Retinal pigment epithelial cell (primary cell): ENCODE data around the gene THEM4.
"Not testable (repeated sequence)": the region's sequence is repeated elsewhere in the genome, so short reads cannot be mapped to it uniquely, and the experiment has no call there.

Source experiments
- DNase-seq: peaks from one replicate; pipeline ENCODE4 v3.0.0-alpha.2; 2010; ENCODE audit warnings: low read depth
- H3K4me3 ChIP-seq: 2 replicates; pipeline ENCODE4 v1.5.1; 2011; ENCODE audit warnings: mild to moderate bottlenecking, low read length, control low read depth, moderate library complexity
- CTCF ChIP-seq: conservative IDR thresholded peaks from 2 replicates; pipeline ENCODE4 v1.5.1; 2011; ENCODE audit warnings: low read depth, low read length, control low read depth, inconsistent platforms

THEM4 gene

GRCh38 chr1:151891512-151891911 is 17.8 kb downstream of the THEM4 start:
- H3K4me3 ChIP-seq = no peak overlapping the region
- no peak for TF ChIP-seq CTCF
- no peak for DNase-seq

GRCh38 chr1:151888972-151889570 is 20.2 kb downstream of the THEM4 start:
- peak; percentile 41 for TF ChIP-seq CTCF
- H3K4me3 ChIP-seq = no peak overlapping the region
- DNase-seq = no peak

GRCh38 chr1:151887028-151887427 is 22.3 kb downstream of the THEM4 start:
- no peak overlapping the region for H3K4me3 ChIP-seq
- TF ChIP-seq CTCF = no peak
- no peak for DNase-seq

- TF ChIP-seq CTCF = no peak
- no peak for DNase-seq
These were observed 23.8 kb downstream of the THEM4 start for GRCh38 chr1:151885479-151885878.

GRCh38 chr1:151884879-151885278 is 24.4 kb downstream of the THEM4 start:
- not testable (repeated sequence) for H3K4me3 ChIP-seq, DNase-seq

More at GRCh38 chr1:151885479-151885878, 23.8 kb downstream of the THEM4 start:
- H3K4me3 ChIP-seq = no peak overlapping the region

- not testable (repeated sequence) for H3K4me3 ChIP-seq, DNase-seq
These were observed 24.9 kb downstream of the THEM4 start for GRCh38 chr1:151884445-151884844.

GRCh38 chr1:151883898-151884297 is 25.4 kb downstream of the THEM4 start:
- not testable (repeated sequence) for DNase-seq, H3K4me3 ChIP-seq

GRCh38 chr1:151882918-151883317 is 26.4 kb downstream of the THEM4 start:
- not testable (repeated sequence) for H3K4me3 ChIP-seq, DNase-seq

GRCh38 chr1:151882466-151882865 is 26.8 kb downstream of the THEM4 start:
- H3K4me3 ChIP-seq = no peak overlapping the region
- no peak for TF ChIP-seq CTCF
- DNase-seq = no peak
